NCI-H2196 treated with DMSO at 0.1 percent for 48 hours (cell line): ENCODE results near the gene PPAT.
"Not testable (repeated sequence)": the region's sequence is repeated elsewhere in the genome, so short reads cannot be mapped to it uniquely, and the experiment has no call there.

Source experiments
- DNase-seq: peaks from one replicate; lab custom pipeline; 2025; ENCODE audit not compliant: unreplicated experiment; lab: John Stamatoyannopoulos, UW

PPAT gene

DNA sequence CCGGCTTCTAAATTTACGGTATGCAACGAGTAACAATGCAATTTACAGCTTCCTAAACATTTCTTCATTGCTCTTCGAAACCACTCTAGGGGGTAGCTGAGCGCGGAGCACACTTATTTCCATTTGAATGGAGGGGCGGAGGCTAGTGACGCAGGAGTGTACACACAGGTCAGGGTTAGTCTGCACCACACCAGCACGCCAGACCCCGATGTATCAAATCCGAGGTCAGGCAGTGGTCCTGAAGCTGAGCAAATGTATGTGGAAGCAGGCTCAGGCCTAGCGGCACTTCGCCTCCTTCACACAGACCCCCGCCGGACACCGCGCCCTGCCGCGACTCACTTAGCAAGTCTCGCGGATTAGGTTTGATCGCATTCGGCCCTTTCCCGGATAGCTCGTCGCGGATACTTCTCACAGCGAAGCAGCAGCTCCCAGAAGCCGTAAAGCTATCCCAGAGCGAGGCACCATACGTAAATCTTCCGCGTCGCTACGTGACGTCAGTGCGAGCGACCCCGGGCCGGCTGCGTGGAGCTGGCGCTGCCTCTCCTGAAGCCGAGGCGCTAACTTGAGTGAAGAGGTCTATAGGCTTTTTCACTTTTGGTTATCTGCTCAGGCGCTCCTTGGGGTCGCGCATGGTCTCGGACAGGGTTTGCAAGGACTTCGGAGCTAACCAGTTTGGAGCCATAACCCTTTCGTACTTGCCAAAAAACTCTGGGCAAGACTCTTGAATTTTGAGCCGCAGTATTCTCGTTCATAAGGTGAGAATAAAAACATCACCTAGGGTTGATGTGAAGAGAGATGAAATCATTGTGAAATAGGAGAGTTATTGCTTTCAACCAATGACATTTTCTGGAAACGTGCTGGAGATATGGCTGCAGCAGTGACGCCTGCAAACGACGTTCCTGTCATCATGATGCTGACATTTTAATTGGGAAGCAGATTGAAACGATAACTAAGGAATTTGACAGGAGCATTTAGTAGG is 48.1 kb downstream of the PPAT start, which contains the start of gene AASDH:
AASDH (minus strand) TSS at position 469 of the 979 bp plus-strand sequence. CDS start 3,192 bp downstream, outside the sequence.
- peak; percentile 39 for DNase-seq

DNA sequence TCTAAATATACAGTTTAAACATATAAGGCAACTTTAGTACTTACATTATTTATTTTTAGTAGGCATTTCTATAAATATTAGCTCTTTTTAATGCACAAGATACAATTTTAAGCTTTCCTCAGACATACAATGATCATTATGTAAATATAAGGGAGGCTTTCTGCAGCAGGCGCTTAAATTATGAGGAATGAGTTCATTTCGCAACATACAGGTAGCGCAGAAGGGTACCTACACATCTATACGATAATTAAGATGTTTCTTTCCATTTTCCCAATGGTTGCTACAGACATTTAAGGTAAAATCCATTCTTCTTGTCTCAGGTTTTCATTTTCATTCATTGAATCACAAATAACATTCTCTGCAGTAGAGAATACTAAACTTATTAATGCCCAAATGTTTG is 49.3 kb downstream of the PPAT start:
- no peak for DNase-seq

DNA sequence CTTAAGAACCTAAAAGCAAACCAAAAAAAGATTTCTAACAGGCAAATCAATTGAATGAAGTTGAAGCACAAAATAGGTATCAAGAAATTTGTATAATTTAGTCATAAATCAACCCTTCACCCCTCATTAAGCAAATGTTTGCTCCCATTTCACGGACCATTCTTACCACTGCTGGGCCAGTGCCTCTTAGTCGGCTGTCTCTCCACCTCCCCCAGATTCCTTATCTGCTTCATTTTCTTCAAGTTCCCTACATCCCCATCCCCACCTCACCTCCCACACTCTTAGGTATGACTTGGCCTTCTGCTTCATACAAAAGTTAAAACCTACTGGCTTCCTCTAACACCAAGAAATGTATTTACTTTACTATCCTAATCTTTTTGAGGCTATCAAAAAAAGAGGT is 60.0 kb downstream of the PPAT start:
- DNase-seq = no peak

DNA sequence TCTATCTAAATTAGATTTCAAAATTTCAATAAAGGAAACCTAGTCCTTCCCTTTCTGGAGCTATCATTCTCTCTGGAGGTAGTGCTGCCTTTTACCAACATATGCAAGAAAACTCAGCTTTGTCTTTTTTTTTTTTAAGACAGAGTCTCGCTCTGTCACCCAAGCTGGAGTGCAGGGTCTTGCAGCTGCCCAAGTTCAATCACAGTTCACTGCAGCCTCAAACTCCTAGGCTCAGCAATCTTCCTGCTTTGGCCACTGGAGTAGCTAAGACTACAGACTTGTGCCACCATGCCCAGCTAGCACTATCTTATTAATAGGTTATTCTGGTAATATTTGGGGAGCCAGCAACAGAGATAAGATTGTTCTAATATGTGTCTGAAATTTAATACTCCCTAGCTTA is 60.5 kb downstream of the PPAT start:
- DNase-seq = no peak

DNA sequence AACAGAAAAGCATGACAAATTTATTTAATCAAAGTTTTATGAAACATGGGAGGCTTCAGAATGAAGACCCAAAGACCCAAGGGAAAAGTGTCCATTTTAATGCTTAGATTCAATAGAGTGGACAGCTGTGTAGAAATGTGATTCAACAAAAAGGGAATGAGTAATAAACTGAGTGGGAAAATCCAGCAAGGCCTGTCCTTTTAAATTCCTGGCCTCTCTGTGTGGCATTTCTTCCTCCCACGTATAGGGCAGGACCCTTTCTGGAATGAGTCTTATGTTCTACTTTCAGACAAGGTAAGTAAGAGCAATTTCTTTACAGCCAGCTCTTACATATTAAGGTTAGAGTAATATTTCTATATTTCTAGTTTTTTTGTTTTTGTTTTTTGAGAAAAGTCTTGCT is 62.6 kb downstream of the PPAT start:
- no peak for DNase-seq

DNA sequence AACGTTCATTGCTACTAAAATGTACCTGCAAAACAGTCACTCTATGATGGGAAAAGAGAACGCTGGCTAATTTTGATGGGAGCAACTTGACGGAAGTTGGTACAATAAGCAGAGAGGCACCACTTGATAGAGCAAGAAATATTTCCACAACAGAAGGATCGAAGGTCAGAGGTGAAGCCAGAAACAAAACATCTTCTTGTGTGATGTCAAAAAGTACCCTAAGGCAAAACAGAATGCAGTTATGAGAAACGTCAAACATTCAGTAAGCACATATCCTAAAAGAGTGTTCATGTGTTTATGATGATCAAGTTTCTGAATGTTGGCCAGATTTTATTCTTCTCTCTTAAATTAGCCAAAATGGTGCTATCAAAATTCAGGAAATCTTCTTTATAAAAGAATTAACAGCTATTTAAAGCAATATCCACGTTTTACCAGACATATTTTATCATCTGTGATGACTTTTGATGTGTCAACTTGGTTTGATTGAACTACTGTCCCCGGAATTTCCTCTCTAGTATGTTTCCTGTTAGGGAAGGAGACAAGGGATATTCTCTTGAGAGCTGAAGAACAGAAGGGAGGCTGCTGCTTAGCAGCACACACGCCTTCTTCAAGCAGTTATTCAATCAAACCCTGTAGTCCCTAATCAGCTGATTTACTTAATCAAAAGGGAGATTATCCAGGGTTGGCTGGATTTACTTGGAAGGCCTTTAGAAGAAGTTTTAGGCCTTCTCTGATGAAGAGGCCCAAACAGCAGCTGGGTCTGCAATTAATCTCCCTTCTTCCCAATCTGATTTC is 63.8 kb downstream of the PPAT start:
- no peak for DNase-seq

DNA sequence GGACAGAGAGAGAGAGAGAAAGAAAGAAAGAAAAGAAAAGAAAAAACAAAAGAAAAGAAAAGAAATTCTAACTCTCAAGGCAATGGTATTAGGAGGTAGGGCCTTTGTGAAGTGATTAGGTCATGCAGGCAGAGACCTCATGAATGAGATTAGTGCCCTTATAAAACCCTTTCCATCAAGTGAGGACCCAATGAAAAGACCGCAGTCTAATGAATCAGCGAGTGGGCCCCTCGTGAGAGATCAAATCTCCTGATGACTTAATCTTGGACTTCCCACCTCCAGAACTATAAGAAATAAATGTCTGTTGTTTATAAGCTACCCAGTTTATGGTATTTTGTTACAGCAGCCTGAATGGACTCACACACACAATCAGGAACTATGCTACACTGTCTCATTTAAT is 65.0 kb downstream of the PPAT start:
- DNase-seq = no peak

DNA sequence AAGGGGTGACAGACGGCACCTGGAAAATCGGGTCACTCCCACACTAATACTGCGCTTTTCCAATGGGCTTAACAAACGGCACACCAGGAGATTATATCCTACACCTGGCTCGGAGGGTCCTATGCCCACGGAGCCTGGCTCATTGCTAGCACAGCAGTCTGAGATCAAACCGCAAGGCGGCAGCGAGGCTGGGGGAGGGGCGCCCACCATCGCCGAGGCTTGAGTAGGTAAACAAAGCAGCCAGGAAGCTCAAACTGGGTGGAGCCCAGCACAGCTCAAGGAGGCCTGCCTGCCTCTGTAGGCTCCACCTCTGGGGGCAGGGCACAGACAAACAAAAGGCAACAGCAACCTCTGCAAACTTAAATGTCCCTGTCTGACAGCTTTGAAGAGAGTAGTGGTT is 72.4 kb downstream of the PPAT start:
- DNase-seq = not testable (repeated sequence)

DNA sequence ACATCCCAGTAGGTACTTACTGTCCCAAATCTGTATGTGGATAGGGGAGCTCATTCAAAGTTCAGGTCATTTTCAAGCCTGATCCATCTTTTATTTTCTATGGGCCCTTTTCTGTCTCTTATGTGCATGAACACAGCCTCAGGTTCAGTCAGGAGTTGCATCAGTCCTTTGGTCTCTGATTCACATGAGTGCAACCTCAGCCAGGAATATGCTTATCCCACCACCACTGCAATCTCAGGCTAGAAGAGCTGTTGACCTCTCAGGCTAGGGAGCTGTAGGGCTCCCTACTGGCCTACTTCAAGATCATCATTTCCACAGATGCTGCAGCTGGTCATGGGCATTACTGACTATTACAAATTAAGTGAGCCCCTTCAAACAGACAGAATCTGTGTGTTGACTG is 75.3 kb downstream of the PPAT start:
- no peak for DNase-seq

DNA sequence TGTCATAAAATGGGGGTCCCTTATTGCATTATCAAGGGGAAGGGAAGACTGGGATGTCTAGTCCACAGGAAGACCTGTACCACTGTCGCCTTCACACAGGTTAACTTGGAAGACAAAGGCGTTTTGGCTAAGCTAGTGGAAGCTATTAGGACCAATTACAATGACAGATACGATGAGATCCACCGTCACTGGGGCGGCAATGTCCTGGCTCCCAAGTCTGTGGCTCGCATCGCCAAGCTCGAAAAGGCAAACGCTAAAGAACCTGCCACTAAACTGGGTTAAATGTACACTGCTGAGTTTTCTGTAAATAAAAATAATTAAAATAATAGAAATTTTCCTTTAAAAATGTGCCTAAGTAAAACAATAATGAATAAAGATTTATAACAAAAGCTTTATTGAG is 78.8 kb downstream of the PPAT start:
- no peak for DNase-seq

DNA sequence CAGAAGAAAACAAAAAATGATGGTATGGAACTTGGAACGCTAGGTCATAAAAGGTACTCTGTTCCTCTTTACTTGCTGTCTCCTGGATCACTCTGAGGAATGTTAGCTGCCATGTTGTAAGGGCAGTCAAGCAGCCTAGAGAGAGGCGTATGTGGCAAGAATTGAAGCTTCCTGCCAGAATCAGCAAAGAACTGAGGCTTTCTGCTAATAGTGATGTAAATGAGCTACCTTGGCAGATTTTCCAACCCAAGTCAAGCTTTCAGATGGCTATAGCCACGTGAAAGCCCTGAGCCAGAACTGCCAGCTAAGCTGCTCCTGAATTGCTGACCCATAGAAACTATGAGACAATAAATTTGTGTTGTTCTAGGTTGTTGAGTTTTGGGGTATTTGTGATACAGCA is 86.8 kb downstream of the PPAT start:
- no peak for DNase-seq

DNA sequence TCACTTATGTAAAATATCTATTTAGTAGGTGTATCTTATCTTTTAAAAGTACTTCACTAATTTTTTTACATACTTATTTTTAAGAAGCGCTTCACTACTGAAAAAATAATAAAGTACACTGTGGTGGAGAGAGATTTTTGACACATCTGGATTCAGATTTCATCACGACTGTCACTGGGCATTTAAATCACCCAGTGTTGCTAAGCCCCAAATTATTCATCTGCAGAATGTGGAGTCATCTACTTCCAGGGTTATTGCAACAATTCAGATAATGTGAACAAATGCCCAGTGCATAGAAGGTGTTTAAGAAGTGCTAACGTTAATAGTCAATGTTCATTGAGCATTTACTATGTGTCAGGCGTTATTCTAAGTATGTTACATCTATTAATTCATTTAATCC is 90.0 kb downstream of the PPAT start:
- DNase-seq = no peak
